Activated CD4-positive, alpha-beta T cell treated with anti-CD3 and anti-CD28 coated beads for 36 hours (primary cell): ENCODE data around the gene CA10. TPM values are rescaled to one million over a fixed set of nuclear protein-coding genes. Genes with fewer than 3 reads are reported as not detected.

Experiments used
- ATAC-seq: fragments of 200-7000 bp; cut with Tn5 transposase; one replicate; pipeline ENCODE4 v1.10.0; 2021; ENCODE audit warnings: mild to moderate bottlenecking, moderate library complexity
- CTCF ChIA-PET: fragments of 350-600 bp; sonication (Branson Sonifier 250); formaldehyde crosslinking; loops from one replicate; lab custom pipeline; 2021; ENCODE audit warnings: antibody characterized with exemption; lab: Charles Lee
- POLR2A ChIA-PET: fragments of 350-600 bp; sonication (Branson Sonifier 250); formaldehyde crosslinking; loops from one replicate; lab custom pipeline; 2021; ENCODE audit warnings: antibody characterized with exemption, inconsistent platforms; lab: Charles Lee
- DNase-seq: peaks from one replicate; pipeline ENCODE4 v3.0.0-alpha.2; 2020
- H3K27ac Mint-ChIP-seq: one replicate; pipeline ENCODE4 v1.8.0; 2021; ENCODE audit warnings: mixed read lengths
- H3K27me3 Mint-ChIP-seq: one replicate; pipeline ENCODE4 v1.8.0; 2021; ENCODE audit warnings: mixed read lengths
- H3K36me3 Mint-ChIP-seq: one replicate; pipeline ENCODE4 v1.8.0; 2021; ENCODE audit warnings: low read depth, mixed read lengths
- H3K4me1 Mint-ChIP-seq: one replicate; pipeline ENCODE4 v1.8.0; 2021; ENCODE audit warnings: mixed read lengths
- H3K4me3 Mint-ChIP-seq: one replicate; pipeline ENCODE4 v1.8.0; 2021; ENCODE audit warnings: mild to moderate bottlenecking, moderate library complexity, mixed read lengths
- H3K9me3 Mint-ChIP-seq: one replicate; pipeline ENCODE4 v1.8.0; 2021; ENCODE audit warnings: low read depth, mixed read lengths
- intact Hi-C, 2 experiments: fragments of 100-400 bp; cut with DNase I in 1 of 2; cut with micrococcal nuclease in 1 of 2; formaldehyde crosslinking; loops; one replicate each; pipeline versions ENCODE4 v1.14.2 to v1.15.1; 2022 to 2024; cut with DNase I, micrococcal nuclease
- total RNA-seq, 2 experiments: library from RNA; stranded (reverse); gene quantifications; one replicate each; pipeline ENCODE4 v1.2.3, GENCODE V29; 2021

Gene CA10
- total RNA-seq, 2 experiments from 2014 or later, result not detected

GRCh38 chr17:51668155-51668962 is 490.2 kb downstream of the CA10 start:
- Mint-ChIP-seq H3K4me3 (no peak overlapping the region), H3K9me3 (peaks cover 1% of the 10 kb centered on the region), H3K4me1 (no peaks in the 10 kb centered on the region), H3K36me3 (no peaks in the 10 kb centered on the region), H3K27ac (no peak overlapping the region), H3K27me3 (peaks cover 10% of the 10 kb centered on the region)
- ATAC-seq (no peak), DNase-seq (no peak)
- intact Hi-C loops, result no loop called here
- ChIA-PET POLR2A (no interaction called here), CTCF (no interaction called here)

- CTCF ChIA-PET, result no interaction called here
- Mint-ChIP-seq H3K4me1 (no peaks in the 10 kb centered on the region), H3K4me3 (no peak overlapping the region), H3K9me3 (peaks cover 1% of the 10 kb centered on the region), H3K27ac (no peak overlapping the region), H3K36me3 (no peaks in the 10 kb centered on the region), H3K27me3 (peaks cover 10% of the 10 kb centered on the region)
- POLR2A ChIA-PET, result no interaction called here
- ATAC-seq, result no peak
- no peak for DNase-seq
- intact Hi-C loops, result no loop called here
These were observed 490.8 kb downstream of the CA10 start for GRCh38 chr17:51667706-51668083.

- Mint-ChIP-seq H3K4me3 (no peak overlapping the region), H3K27ac (no peak overlapping the region), H3K9me3 (peaks cover 1% of the 10 kb centered on the region), H3K4me1 (no peaks in the 10 kb centered on the region), H3K27me3 (peaks cover 10% of the 10 kb centered on the region), H3K36me3 (no peaks in the 10 kb centered on the region)
- no peak for DNase-seq
- POLR2A ChIA-PET, result no interaction called here
- intact Hi-C loops, result no loop called here
- CTCF ChIA-PET, result no interaction called here
- ATAC-seq, result no peak
These were observed 491.4 kb downstream of the CA10 start for GRCh38 chr17:51666971-51667705.

GRCh38 chr17:51662204-51663056 is 496.1 kb downstream of the CA10 start:
- no peak for ATAC-seq
- no peaks in the 10 kb centered on the region for H3K36me3 Mint-ChIP-seq
- H3K27me3 Mint-ChIP-seq, result peaks cover 9% of the 10 kb centered on the region
- H3K27ac Mint-ChIP-seq, result no peak overlapping the region
- H3K9me3 Mint-ChIP-seq, result no peaks in the 10 kb centered on the region
- ChIA-PET CTCF (interaction anchor here (0.6 kb wide), 1 partner anchor 279 kb away, joined by 3 read pairs; no protein-coding TSS in a partner anchor), POLR2A (no interaction called here)
- DNase-seq, result no peak
- intact Hi-C loops, result no loop called here
- H3K4me3 Mint-ChIP-seq, result no peak overlapping the region
- no peaks in the 10 kb centered on the region for H3K4me1 Mint-ChIP-seq

GRCh38 chr17:51661403-51661802 is 497.1 kb downstream of the CA10 start:
- ChIA-PET CTCF (no interaction called here), POLR2A (no interaction called here)

GRCh38 chr17:51660266-51660665 is 498.2 kb downstream of the CA10 start:
- H3K27me3 Mint-ChIP-seq, result peaks cover 9% of the 10 kb centered on the region
- CTCF ChIA-PET, result no interaction called here
- ATAC-seq, result no peak
- intact Hi-C loops, result no loop called here
- POLR2A ChIA-PET, result no interaction called here
- no peak for DNase-seq
- no peaks in the 10 kb centered on the region for H3K4me1 Mint-ChIP-seq
- H3K4me3 Mint-ChIP-seq, result no peak overlapping the region
- H3K9me3 Mint-ChIP-seq, result no peaks in the 10 kb centered on the region
- no peak overlapping the region for H3K27ac Mint-ChIP-seq
- H3K36me3 Mint-ChIP-seq, result no peaks in the 10 kb centered on the region

More at GRCh38 chr17:51661403-51661802, 497.1 kb downstream of the CA10 start:
- ATAC-seq (no peak), DNase-seq (no peak)
- peaks cover 9% of the 10 kb centered on the region for H3K27me3 Mint-ChIP-seq
- H3K4me3 Mint-ChIP-seq, result no peak overlapping the region
- no peaks in the 10 kb centered on the region for H3K4me1 Mint-ChIP-seq
- intact Hi-C loops, result no loop called here
- no peaks in the 10 kb centered on the region for H3K36me3 Mint-ChIP-seq
- no peak overlapping the region for H3K27ac Mint-ChIP-seq
- H3K9me3 Mint-ChIP-seq, result no peaks in the 10 kb centered on the region

GRCh38 chr17:51657224-51657623 is 501.3 kb downstream of the CA10 start:
- Mint-ChIP-seq H3K27ac (no peak overlapping the region), H3K27me3 (peaks cover 6% of the 10 kb centered on the region), H3K9me3 (no peaks in the 10 kb centered on the region), H3K4me1 (no peaks in the 10 kb centered on the region), H3K4me3 (no peak overlapping the region), H3K36me3 (no peaks in the 10 kb centered on the region)
- DNase-seq (no peak), ATAC-seq (no peak)
- CTCF ChIA-PET, result no interaction called here
- intact Hi-C loops, result no loop called here
- POLR2A ChIA-PET, result no interaction called here

GRCh38 chr17:51653878-51654277 is 504.6 kb downstream of the CA10 start:
- Mint-ChIP-seq H3K27me3 (peaks cover 13% of the 10 kb centered on the region), H3K9me3 (no peaks in the 10 kb centered on the region), H3K27ac (no peak overlapping the region), H3K4me3 (no peak overlapping the region), H3K36me3 (no peaks in the 10 kb centered on the region), H3K4me1 (no peaks in the 10 kb centered on the region)
- no peak for ATAC-seq
- DNase-seq, result no peak
- POLR2A ChIA-PET, result no interaction called here
- CTCF ChIA-PET, result no interaction called here
- intact Hi-C loops, result no loop called here

- Mint-ChIP-seq H3K36me3 (no peaks in the 10 kb centered on the region), H3K27ac (no peak overlapping the region), H3K4me3 (no peak overlapping the region), H3K4me1 (no peaks in the 10 kb centered on the region), H3K9me3 (no peaks in the 10 kb centered on the region), H3K27me3 (peaks cover 10% of the 10 kb centered on the region)
- DNase-seq, result no peak
- POLR2A ChIA-PET, result no interaction called here
- CTCF ChIA-PET, result no interaction called here
- intact Hi-C loops, result no loop called here
- no peak for ATAC-seq
These were observed 506.0 kb downstream of the CA10 start for GRCh38 chr17:51652529-51652928.

- no peak overlapping the region for H3K4me3 Mint-ChIP-seq
- H3K36me3 Mint-ChIP-seq, result no peaks in the 10 kb centered on the region
- CTCF ChIA-PET, result interaction anchor here (0.6 to 1.0 kb wide), 3 partner anchors 11 to 176 kb away, joined by 3 to 5 read pairs (median 4); no protein-coding TSS in a partner anchor
- H3K27me3 Mint-ChIP-seq, result peaks cover 10% of the 10 kb centered on the region
- ATAC-seq (no peak), DNase-seq (no peak)
- intact Hi-C loops, result no loop called here
- POLR2A ChIA-PET, result interaction anchor here (0.6 kb wide), 1 partner anchor 497 kb away, joined by 4 read pairs; no protein-coding TSS in a partner anchor
- no peaks in the 10 kb centered on the region for H3K4me1 Mint-ChIP-seq
- H3K27ac Mint-ChIP-seq, result no peak overlapping the region
- H3K9me3 Mint-ChIP-seq, result no peaks in the 10 kb centered on the region
These were observed 506.8 kb downstream of the CA10 start for GRCh38 chr17:51651513-51652298.

- Mint-ChIP-seq H3K9me3 (no peaks in the 10 kb centered on the region), H3K27ac (no peak overlapping the region), H3K27me3 (peaks cover 10% of the 10 kb centered on the region), H3K4me1 (no peaks in the 10 kb centered on the region), H3K4me3 (no peak overlapping the region), H3K36me3 (no peaks in the 10 kb centered on the region)
- no peak for ATAC-seq
- DNase-seq, result no peak
- ChIA-PET POLR2A (no interaction called here), CTCF (interaction anchor here (0.7 to 1.0 kb wide), 2 partner anchors 10 to 11 kb away, joined by 3 to 5 read pairs; no protein-coding TSS in a partner anchor)
- intact Hi-C loops, result no loop called here
These were observed 507.7 kb downstream of the CA10 start for GRCh38 chr17:51650772-51651171.
